GM18951 (cell line): ENCODE results near the gene CYP2J2.
"Not testable (repeated sequence)": the region's sequence is repeated elsewhere in the genome, so short reads cannot be mapped to it uniquely, and the experiment has no call there.

ENCODE experiments used
- POLR2A ChIP-seq: IDR thresholded peaks from 4 replicates; pipeline ENCODE4 v1.6.1; 2011; ENCODE audit warnings: mild to moderate bottlenecking; ENCODE audit not compliant: insufficient read length, insufficient read depth; ENCODE audit errors: extremely low read depth
- in situ Hi-C: fragments of 300-500 bp; cut with MboI; formaldehyde crosslinking; loops from one replicate; pipeline ENCODE4 v1.12.0; 2022; ENCODE audit warnings: low sequenced_read_pairs, mixed read lengths, inconsistent platforms; ENCODE audit not compliant: unreplicated experiment

The CYP2J2 gene

GRCh38 chr1:59926381-59927123 lies at the start of gene CYP2J2:
Gene CYP2J2, minus strand, starts transcription at chr1:59926773. Its CDS starts 27 bp downstream, at chr1:59926746.
- in situ Hi-C loops = no loop called here
- peak; percentile 46 for TF ChIP-seq POLR2A

- in situ Hi-C loops = no loop called here
- no peak for TF ChIP-seq POLR2A
These were observed 47.1 kb upstream of the CYP2J2 start for GRCh38 chr1:59973719-59974118.

GRCh38 chr1:59972216-59972927 lies 45.8 kb upstream of the CYP2J2 start:
- in situ Hi-C loops = no loop called here
- TF ChIP-seq POLR2A = no peak

- in situ Hi-C loops = no loop called here
- TF ChIP-seq POLR2A = no peak
These were observed 44.9 kb upstream of the CYP2J2 start for GRCh38 chr1:59971464-59971911.

- in situ Hi-C loops = not testable (repeated sequence)
These were observed 43.1 kb upstream of the CYP2J2 start for GRCh38 chr1:59969542-59970175.

- in situ Hi-C loops = not testable (repeated sequence)
These were observed 42.2 kb upstream of the CYP2J2 start for GRCh38 chr1:59968746-59969145.

GRCh38 chr1:59967780-59968179 lies 41.2 kb upstream of the CYP2J2 start:
- TF ChIP-seq POLR2A = no peak
- in situ Hi-C loops = no loop called here

- in situ Hi-C loops = no loop called here
- no peak for TF ChIP-seq POLR2A
These were observed 40.6 kb upstream of the CYP2J2 start for GRCh38 chr1:59967141-59967697.

- in situ Hi-C loops = no loop called here
- TF ChIP-seq POLR2A = no peak
These were observed 25.5 kb upstream of the CYP2J2 start for GRCh38 chr1:59952065-59952464.

GRCh38 chr1:59949648-59950047 lies 23.1 kb upstream of the CYP2J2 start:
- in situ Hi-C loops = loop anchor here (10.0 kb wide), 1 partner anchor 55 kb away; no protein-coding TSS in a partner anchor

GRCh38 chr1:59948990-59949389 lies 22.4 kb upstream of the CYP2J2 start:
- in situ Hi-C loops = loop anchor here (10.0 kb wide), 1 partner anchor 54 kb away; no protein-coding TSS in a partner anchor
- TF ChIP-seq POLR2A = no peak

More at GRCh38 chr1:59949648-59950047, 23.1 kb upstream of the CYP2J2 start:
- TF ChIP-seq POLR2A = no peak

- in situ Hi-C loops = loop anchor here (10.0 kb wide), 1 partner anchor 52 kb away; no protein-coding TSS in a partner anchor
- TF ChIP-seq POLR2A = no peak
These were observed 20.7 kb upstream of the CYP2J2 start for GRCh38 chr1:59947047-59947938.
